ENCODE data around the gene TNFRSF18.

The TNFRSF18 gene

DNA sequence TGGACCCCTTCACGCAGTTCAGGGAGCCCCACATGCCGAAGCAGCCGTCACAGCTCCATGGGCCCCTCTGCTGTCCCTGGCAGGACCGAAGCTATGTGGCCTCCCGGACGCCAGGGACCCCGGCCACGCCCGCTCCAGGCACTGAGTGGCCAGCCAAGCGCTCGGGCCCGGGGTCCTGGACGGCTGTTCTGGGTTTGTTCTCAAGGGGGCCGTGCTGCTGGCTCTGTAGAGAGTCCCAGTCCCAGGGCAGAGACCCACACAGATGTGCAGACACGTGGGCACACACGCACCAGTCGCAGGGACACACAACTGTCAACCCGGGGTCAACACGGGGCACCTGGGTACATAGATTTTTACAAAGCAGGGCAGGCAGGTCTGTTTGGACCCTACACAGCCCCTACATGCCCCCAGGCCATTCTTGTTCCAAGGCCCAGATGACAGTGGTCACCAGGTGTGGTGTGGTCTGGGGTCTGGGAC, 32.3 kb upstream of the TNFRSF18 start:
- Histone ChIP-seq H4K20me1 (ENCODE audit: insufficient read depth, low read length, poor library complexity, severe bottlenecking) (peaks cover 3% of the 10 kb centered on the region), H3K4me1 (ENCODE audit: insufficient read depth, low read length, poor library complexity, severe bottlenecking) (peaks cover 1% of the 10 kb centered on the region), H3F3A (ENCODE audit: low read depth) (no peaks in the 10 kb centered on the region), H3K9me3 (ENCODE audit: insufficient read depth, low read depth, low read length) (no peaks in the 10 kb centered on the region), H3K9ac (ENCODE audit: low read depth, low read length, poor library complexity, severe bottlenecking) (no peak overlapping the region), H3K79me2 (ENCODE audit: insufficient read depth, low read length) (peaks cover 16% of the 10 kb centered on the region), H2AFZ (ENCODE audit: low read length) (no peak overlapping the region), H3K27me3 (ENCODE audit: insufficient read depth, low read length, poor library complexity, severe bottlenecking) (no peaks in the 10 kb centered on the region), H3K9me2 (replicated peaks; ENCODE audit: low read depth, low read length) (no peaks in the 10 kb centered on the region), H3K36me3 (ENCODE audit: insufficient read depth, low read length) (no peaks in the 10 kb centered on the region), H3K4me3 (ENCODE audit: low read length, poor library complexity, severe bottlenecking) (no peak overlapping the region), H3K4me2 (ENCODE audit: low read depth, low read length, poor library complexity, severe bottlenecking) (no peak overlapping the region)
- TF ChIP-seq EZH2phosphoT487 (IDR thresholded peaks at IDR 0.05; ENCODE audit: borderline replicate concordance): no peak
- TF ChIP-seq, protein P1, sequence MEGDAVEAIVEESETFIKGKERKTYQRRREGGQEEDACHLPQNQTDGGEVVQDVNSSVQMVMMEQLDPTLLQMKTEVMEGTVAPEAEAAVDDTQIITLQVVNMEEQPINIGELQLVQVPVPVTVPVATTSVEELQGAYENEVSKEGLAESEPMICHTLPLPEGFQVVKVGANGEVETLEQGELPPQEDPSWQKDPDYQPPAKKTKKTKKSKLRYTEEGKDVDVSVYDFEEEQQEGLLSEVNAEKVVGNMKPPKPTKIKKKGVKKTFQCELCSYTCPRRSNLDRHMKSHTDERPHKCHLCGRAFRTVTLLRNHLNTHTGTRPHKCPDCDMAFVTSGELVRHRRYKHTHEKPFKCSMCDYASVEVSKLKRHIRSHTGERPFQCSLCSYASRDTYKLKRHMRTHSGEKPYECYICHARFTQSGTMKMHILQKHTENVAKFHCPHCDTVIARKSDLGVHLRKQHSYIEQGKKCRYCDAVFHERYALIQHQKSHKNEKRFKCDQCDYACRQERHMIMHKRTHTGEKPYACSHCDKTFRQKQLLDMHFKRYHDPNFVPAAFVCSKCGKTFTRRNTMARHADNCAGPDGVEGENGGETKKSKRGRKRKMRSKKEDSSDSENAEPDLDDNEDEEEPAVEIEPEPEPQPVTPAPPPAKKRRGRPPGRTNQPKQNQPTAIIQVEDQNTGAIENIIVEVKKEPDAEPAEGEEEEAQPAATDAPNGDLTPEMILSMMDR (conservative IDR thresholded peaks at IDR 0.05; ENCODE audit: low read length): no peak

DNA sequence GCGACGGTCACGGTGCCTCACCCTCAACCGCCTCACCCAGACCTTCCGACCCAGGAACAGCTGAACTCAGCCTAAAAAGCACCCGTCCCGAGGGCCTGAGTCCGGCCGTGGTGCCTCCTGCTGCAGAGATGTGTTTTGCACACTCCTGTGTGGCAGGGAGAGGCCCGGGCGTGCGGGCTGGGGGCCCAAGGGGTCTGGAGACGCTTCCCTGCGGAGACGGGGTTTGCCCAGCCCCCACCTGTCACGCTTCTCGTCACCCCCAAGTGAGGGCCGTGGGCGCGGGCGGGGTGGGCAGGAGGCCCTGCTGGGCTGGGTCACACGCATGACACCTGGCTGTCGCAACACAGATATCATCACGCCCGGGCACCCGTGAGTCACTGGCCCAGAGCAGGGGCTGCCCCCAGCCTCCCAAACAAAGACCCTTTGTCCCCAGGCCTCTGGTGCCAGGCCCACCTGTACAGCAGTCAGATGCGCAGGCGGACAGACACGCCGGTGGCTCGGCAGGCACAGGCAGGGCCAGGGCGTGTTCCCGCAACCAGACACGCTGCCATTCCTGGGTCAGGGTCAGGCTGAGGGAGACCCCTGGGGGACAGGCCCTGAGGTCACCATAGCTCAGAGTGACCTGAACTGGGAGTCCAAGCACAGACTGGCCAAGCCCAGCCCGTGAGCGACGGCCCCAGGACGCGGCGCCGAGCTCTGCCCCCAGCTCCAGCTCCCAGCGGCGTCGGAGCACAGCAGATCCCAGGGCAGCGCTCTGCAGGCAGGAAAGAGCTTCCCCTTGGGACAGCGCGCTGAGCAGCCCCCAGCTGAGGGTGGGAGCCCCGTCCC, 31.7 kb upstream of the TNFRSF18 start:
- no peak for TF ChIP-seq EZH2phosphoT487 (IDR thresholded peaks at IDR 0.05; ENCODE audit: borderline replicate concordance)
- TF ChIP-seq, protein P1 (conservative IDR thresholded peaks at IDR 0.05; ENCODE audit: low read length): no peak
- H3K4me2 ChIP-seq (ENCODE audit: low read depth, low read length, poor library complexity, severe bottlenecking): no peak overlapping the region
- no peak overlapping the region for H3K9ac ChIP-seq (ENCODE audit: low read depth, low read length, poor library complexity, severe bottlenecking)
- H2AFZ ChIP-seq (ENCODE audit: low read length): no peak overlapping the region
- H3K9me2 ChIP-seq (replicated peaks; ENCODE audit: low read depth, low read length): no peaks in the 10 kb centered on the region
- H3F3A ChIP-seq (ENCODE audit: low read depth): no peaks in the 10 kb centered on the region
- peaks cover 8% of the 10 kb centered on the region for H3K4me1 ChIP-seq (ENCODE audit: insufficient read depth, low read length, poor library complexity, severe bottlenecking)
- H3K4me3 ChIP-seq (ENCODE audit: low read length, poor library complexity, severe bottlenecking): no peak overlapping the region
- no peaks in the 10 kb centered on the region for H3K27me3 ChIP-seq (ENCODE audit: insufficient read depth, low read length, poor library complexity, severe bottlenecking)
- peaks cover 23% of the 10 kb centered on the region for H3K79me2 ChIP-seq (ENCODE audit: insufficient read depth, low read length)
- no peaks in the 10 kb centered on the region for H3K36me3 ChIP-seq (ENCODE audit: insufficient read depth, low read length)
- H3K9me3 ChIP-seq (ENCODE audit: insufficient read depth, low read depth, low read length): no peaks in the 10 kb centered on the region
- peaks cover 3% of the 10 kb centered on the region for H4K20me1 ChIP-seq (ENCODE audit: insufficient read depth, low read length, poor library complexity, severe bottlenecking)

DNA sequence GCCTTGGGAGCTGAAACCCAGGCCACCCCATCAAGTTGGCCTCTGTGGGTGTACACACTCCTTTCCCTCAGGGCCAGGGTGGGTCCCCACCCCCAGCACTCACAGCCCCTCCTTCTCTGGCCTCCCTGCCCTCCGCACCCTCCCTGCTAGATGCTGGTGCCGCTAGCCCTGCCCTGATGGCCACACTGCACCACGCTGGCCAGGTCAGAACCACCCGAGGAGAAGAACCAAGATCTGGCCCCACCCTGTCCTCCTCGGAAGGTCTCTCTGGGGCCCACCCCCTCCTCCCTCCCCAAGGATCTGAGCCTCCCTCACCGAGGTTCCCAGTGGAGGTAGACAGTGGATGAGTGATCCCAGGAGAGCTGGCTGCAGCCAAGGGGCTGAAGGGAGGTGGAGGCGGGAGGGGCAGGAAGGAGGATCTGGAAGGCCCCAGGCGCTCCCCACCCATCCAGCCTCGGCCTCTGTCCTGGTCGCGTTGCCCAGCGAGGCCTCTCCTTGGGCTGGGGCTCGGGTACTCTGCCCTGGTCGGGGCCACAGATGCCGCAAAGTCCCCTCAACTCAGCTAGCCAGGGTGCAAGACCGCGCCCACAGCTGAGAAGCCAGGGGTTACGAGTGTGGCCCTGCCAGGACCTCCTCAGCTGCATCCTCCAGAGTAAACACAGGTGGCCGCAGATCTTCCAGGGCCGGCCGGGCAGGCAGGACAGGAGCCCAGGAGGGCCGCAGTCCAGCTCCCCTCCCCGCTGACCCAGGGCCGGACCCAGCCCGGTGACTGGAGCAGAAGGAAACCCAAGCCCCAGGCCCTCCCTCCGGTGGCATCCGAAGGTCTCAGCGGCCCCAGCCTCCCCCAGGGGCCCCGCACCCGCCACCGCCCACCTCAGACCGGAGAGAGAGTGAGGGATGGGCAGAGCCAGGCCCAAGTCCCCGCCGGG, 30.8 kb upstream of the TNFRSF18 start:
- H3K4me2 ChIP-seq (ENCODE audit: low read depth, low read length, poor library complexity, severe bottlenecking): no peak overlapping the region
- no peaks in the 10 kb centered on the region for H3K36me3 ChIP-seq (ENCODE audit: insufficient read depth, low read length)
- TF ChIP-seq EZH2phosphoT487 (IDR thresholded peaks at IDR 0.05; ENCODE audit: borderline replicate concordance): no peak
- TF ChIP-seq, protein P1 (conservative IDR thresholded peaks at IDR 0.05; ENCODE audit: low read length): no peak
- no peak overlapping the region for H3K9ac ChIP-seq (ENCODE audit: low read depth, low read length, poor library complexity, severe bottlenecking)
- peaks cover 30% of the 10 kb centered on the region for H3K79me2 ChIP-seq (ENCODE audit: insufficient read depth, low read length)
- no peak overlapping the region for H2AFZ ChIP-seq (ENCODE audit: low read length)
- no peaks in the 10 kb centered on the region for H3K9me3 ChIP-seq (ENCODE audit: insufficient read depth, low read depth, low read length)
- peaks cover 11% of the 10 kb centered on the region for H3K4me1 ChIP-seq (ENCODE audit: insufficient read depth, low read length, poor library complexity, severe bottlenecking)
- no peaks in the 10 kb centered on the region for H3K27me3 ChIP-seq (ENCODE audit: insufficient read depth, low read length, poor library complexity, severe bottlenecking)
- H3K4me3 ChIP-seq (ENCODE audit: low read length, poor library complexity, severe bottlenecking): no peak overlapping the region
- H4K20me1 ChIP-seq (ENCODE audit: insufficient read depth, low read length, poor library complexity, severe bottlenecking): peaks cover 3% of the 10 kb centered on the region
- no peaks in the 10 kb centered on the region for H3K9me2 ChIP-seq (replicated peaks; ENCODE audit: low read depth, low read length)
- H3F3A ChIP-seq (ENCODE audit: low read depth): no peaks in the 10 kb centered on the region
